ENCODE data around the gene ZDHHC14. TPM values are rescaled to one million over a fixed set of nuclear protein-coding genes. Genes with fewer than 3 reads are reported as not detected.
"Not testable (repeated sequence)": the region's sequence is repeated elsewhere in the genome, so short reads cannot be mapped to it uniquely, and the experiment has no call there.

Gene ZDHHC14
- total RNA-seq, 2 donors from 2014 or later: 53.3 to 66.2 TPM

DNA sequence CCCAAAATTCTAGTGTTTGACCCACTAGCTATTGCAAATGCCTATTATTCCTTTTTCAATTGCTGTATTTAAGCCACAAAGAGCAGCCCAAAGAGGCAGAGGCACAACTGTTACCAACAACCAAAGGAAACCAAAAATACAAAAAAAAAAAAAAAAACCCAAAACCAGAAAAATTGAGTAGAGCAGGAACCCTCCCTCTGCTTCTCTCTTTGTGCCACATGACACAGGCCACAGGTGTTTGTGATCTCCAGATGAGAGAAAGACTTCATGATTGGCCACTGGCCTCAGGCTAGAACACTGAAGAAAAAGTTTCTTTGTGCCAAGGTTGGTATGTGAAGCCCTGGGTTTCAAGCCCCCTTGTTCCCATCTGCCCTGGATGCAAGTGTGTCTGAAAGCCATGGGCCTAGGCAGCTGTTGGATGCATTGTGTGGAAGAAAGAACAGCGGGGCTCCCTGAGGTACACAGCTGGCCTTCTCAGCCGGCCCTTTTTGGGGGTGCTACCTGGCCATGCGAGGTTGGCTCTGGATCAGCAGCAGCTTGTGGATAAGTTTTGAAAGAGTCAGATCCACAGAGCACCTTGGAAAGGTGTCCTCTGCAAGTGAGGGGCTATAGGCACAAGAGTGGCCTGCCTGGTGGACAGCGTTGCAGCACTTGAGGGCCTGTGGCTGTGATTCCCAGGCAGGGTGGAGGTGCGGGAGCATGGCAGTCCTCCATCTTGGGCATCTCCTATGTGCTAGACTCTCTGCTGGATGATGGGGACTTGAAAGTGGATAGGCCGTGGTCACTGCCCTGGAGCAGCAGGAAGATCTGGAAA, 204.5 kb downstream of the ZDHHC14 start:
- intact Hi-C loops (cut with DNase I): no loop called here
- WGBS: 96% methylated on average over 6 of the region's 6 CpGs
- Histone ChIP-seq H3K4me3 (no peak overlapping the region), H3K9me3 (no peaks in the 10 kb centered on the region), H3K27ac (no peak overlapping the region), H3K4me1 (replicated peaks) (no peaks in the 10 kb centered on the region), H3K27me3 (replicated peaks; ENCODE audit: insufficient read depth) (no peaks in the 10 kb centered on the region), H3K36me3 (no peaks in the 10 kb centered on the region)
- no peak for DNase-seq (ENCODE audit: low spot score)
- TF ChIP-seq, protein P1, sequence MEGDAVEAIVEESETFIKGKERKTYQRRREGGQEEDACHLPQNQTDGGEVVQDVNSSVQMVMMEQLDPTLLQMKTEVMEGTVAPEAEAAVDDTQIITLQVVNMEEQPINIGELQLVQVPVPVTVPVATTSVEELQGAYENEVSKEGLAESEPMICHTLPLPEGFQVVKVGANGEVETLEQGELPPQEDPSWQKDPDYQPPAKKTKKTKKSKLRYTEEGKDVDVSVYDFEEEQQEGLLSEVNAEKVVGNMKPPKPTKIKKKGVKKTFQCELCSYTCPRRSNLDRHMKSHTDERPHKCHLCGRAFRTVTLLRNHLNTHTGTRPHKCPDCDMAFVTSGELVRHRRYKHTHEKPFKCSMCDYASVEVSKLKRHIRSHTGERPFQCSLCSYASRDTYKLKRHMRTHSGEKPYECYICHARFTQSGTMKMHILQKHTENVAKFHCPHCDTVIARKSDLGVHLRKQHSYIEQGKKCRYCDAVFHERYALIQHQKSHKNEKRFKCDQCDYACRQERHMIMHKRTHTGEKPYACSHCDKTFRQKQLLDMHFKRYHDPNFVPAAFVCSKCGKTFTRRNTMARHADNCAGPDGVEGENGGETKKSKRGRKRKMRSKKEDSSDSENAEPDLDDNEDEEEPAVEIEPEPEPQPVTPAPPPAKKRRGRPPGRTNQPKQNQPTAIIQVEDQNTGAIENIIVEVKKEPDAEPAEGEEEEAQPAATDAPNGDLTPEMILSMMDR (IDR thresholded peaks at IDR 0.05): no peak
- no peak for TF ChIP-seq POLR2AphosphoS5 (IDR thresholded peaks at IDR 0.05)
- no peak for TF ChIP-seq POLR2A (IDR thresholded peaks at IDR 0.05)

DNA sequence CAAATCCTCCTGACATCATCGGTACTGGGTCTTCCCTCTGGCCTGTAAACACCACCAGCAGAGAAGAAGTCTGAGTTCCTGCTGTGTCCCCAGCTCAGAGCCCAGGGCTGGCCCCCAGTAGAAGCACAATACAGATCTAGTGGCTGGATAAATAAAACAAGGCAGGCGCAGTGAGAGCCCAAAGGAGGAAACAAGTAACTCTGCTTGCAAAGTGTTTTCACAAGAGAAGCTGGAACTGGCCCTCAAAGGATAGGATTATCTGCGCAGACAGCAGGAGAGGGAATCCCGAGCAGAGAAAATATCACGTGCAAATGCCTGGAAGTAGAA, 205.1 kb downstream of the ZDHHC14 start:
- H3K4me1 ChIP-seq (replicated peaks): no peaks in the 10 kb centered on the region
- no peaks in the 10 kb centered on the region for H3K9me3 ChIP-seq
- H3K4me3 ChIP-seq: no peak overlapping the region
- intact Hi-C loops (cut with DNase I): no loop called here
- H3K27ac ChIP-seq: no peak overlapping the region
- no peak for DNase-seq (ENCODE audit: low spot score)
- H3K27me3 ChIP-seq (replicated peaks; ENCODE audit: insufficient read depth): no peaks in the 10 kb centered on the region
- 87% methylated on average over 5 of the region's 5 CpGs for WGBS
- no peak for TF ChIP-seq POLR2A (IDR thresholded peaks at IDR 0.05)
- TF ChIP-seq, protein P1 (IDR thresholded peaks at IDR 0.05): no peak
- no peak for TF ChIP-seq POLR2AphosphoS5 (IDR thresholded peaks at IDR 0.05)
- H3K36me3 ChIP-seq: no peaks in the 10 kb centered on the region

DNA sequence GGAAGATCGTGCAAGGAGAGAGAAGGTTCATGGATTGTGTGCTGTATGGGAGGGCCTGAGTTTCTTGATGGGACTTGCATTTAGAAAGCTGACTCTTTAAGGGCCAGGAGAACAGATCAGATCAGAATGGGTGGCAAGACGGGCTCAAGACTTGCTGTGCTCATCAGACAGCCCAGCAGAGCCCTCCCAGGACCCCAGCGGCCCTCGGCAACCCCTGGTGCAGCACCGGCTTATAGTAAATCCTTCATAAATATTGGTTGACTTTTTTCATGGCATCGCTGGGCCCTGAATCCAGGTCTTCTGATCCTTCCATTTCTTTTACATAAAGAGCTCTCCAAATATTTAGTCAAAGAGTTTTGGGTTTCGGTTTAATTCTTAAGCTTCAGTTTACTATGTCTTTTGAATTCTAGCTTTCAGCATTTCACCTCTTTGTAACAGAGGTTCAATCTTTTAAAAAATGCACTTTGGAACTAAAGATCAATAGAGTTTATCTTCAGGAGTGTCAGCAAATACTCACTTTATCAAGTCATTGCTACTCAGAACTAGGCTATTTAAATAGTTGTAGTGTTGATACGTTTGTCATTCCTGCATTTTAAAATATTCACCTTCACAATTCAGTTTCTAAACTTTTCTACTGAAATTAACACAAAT, 205.6 kb downstream of the ZDHHC14 start:
- Histone ChIP-seq H3K36me3 (no peaks in the 10 kb centered on the region), H3K4me1 (replicated peaks) (no peaks in the 10 kb centered on the region), H3K27ac (no peak overlapping the region), H3K27me3 (replicated peaks; ENCODE audit: insufficient read depth) (no peaks in the 10 kb centered on the region), H3K9me3 (no peaks in the 10 kb centered on the region), H3K4me3 (no peak overlapping the region)
- WGBS: 91% methylated on average over 8 of the region's 8 CpGs
- no peak for DNase-seq (ENCODE audit: low spot score)
- no peak for TF ChIP-seq POLR2AphosphoS5 (IDR thresholded peaks at IDR 0.05)
- no peak for TF ChIP-seq POLR2A (IDR thresholded peaks at IDR 0.05)
- TF ChIP-seq, protein P1 (IDR thresholded peaks at IDR 0.05): no peak
- intact Hi-C loops (cut with DNase I): no loop called here

DNA sequence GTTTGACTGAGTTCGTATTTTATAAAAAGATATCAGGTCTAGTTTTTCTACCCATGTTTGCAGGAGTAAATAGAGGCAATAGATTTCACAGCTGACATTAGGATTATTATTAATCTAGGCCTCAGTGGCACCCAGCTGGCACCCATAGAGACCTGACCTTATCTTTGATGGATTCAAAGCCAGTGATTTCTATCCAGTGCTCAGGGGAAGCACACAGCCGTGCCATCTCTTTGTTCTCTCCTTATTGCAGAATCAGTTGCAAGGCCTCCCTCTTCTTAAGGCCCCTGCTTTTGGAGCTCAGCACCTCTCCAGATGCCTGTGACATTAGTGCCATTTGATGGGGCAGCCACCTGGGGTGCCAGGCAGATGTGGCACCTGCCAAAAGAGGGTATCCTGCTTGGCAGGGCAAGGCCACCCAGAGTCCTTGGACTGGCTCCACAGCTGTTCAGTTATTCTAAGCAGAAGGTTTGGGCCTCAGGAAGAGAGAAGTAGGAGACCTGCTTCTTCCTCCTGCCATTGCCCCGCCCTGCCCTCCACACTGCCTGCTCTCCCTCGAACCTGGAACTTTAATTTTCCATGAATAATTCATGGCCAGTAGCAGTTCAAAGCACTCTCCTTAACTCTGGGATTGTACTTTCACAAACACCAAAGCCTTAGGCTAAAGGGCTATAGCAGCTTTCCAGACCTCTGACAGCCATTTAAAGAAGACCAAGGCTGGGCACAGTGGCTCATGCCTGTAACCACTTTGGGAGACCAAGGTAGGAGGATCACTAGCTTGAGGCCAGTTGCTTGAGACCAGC, 206.3 kb downstream of the ZDHHC14 start:
- Histone ChIP-seq H3K27me3 (replicated peaks; ENCODE audit: insufficient read depth) (no peaks in the 10 kb centered on the region), H3K4me1 (replicated peaks) (no peaks in the 10 kb centered on the region), H3K27ac (no peak overlapping the region), H3K9me3 (no peaks in the 10 kb centered on the region), H3K36me3 (no peaks in the 10 kb centered on the region), H3K4me3 (no peak overlapping the region)
- WGBS: 94% methylated on average over 4 of the region's 4 CpGs
- TF ChIP-seq POLR2AphosphoS5 (IDR thresholded peaks at IDR 0.05) (no peak), POLR2A (IDR thresholded peaks at IDR 0.05) (no peak)
- TF ChIP-seq, protein P1 (IDR thresholded peaks at IDR 0.05): no peak
- intact Hi-C loops (cut with DNase I): no loop called here
- DNase-seq (ENCODE audit: low spot score): no peak

DNA sequence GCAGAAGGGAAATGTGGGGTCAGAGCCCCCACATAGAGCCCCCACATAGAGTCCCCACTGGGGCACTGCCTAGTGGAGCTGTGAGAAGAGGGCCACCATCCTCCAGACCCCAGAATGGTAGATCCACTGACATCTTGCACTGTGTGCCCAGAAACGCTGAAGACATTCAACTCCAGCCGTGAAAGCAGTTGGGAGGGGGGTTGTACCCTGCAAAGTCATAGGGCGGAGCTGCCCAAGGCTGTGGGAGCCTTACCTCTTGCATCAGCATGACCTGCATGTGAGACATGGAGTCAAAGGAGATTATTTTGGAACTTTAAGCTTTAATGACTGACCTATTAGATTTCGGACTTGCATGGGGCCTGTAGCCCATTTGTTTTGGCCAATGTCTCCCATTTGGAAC, 209.7 kb downstream of the ZDHHC14 start:
- DNase-seq (ENCODE audit: low spot score); H3K4me1 ChIP-seq (replicated peaks); H3K27ac ChIP-seq; H3K4me3 ChIP-seq; intact Hi-C loops (cut with DNase I); H3K36me3 ChIP-seq; H3K9me3 ChIP-seq; H3K27me3 ChIP-seq (replicated peaks; ENCODE audit: insufficient read depth): not testable (repeated sequence)
- WGBS: 98% methylated on average over 4 of the region's 4 CpGs

Data from prostate gland (tissue), 2 donors.